Measurements from ENCODE around the gene MACROD2. TPM values are rescaled to one million over a fixed set of nuclear protein-coding genes. Genes with fewer than 3 reads are reported as not detected.

MACROD2 gene
- total RNA-seq, 1 donor from 2014 or later, result 1.6 TPM

DNA sequence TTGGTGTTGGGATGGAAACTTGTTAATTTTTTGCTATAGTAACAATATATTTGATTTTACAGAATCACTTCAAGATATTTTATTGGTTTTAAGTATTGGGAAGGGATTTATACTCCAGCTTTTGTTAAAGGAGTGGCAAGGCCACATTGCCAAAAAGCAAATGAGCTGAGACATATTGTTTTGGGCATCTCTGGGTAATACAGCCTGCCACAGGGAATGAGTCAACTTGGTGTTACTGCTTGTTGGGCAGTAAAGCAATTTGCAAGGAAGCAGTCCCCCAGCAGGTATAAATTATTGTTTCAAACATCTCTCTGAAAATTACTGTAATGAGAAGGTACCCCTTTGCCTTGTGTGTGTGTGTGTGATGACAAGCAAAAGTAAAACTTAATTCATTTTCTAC is 1210.4 kb downstream of the MACROD2 start:
- DNase-seq (ENCODE audit: low spot score), result no peak
- intact Hi-C loops (cut with DNase I), result no loop called here

DNA sequence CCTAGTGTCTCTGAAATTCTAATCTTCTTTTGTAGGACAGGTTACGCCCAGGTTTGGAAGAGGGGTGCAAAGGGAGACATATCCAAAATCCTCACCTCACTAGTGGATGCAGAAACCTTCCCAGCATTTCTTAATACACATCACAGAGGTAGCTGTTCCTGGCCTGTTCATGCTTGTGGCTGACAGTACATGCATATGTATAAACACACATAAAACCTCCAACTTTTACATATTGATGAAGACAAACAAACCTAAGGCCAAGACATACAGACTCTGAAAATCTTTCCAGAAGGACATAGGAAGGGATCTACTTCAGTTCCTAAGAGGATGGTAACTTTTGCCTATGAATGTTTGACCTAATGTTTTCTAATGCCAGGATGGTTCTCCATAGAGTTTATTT is 1214.2 kb downstream of the MACROD2 start:
- intact Hi-C loops (cut with DNase I), result no loop called here
- no peak for DNase-seq (ENCODE audit: low spot score)

DNA sequence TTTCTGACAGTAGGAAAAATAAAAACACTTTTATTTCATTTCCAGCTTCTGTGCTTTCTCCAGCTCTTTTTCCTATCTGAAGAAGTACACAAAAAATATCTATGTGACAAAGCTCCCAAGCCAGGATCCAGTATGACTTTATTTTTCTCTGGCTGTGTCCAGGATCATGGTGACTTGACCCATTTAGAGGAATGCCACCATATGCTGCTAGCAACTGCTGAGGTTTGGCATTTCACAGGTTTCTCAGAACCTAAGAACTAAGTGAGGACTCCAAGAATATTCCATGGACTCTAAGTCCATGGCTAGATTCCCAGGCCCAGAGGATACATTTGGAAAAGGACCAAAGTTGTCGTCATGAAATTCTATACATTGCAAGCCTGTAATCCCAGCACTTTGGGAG is 1218.7 kb downstream of the MACROD2 start:
- no peak for DNase-seq (ENCODE audit: low spot score)
- intact Hi-C loops (cut with DNase I), result no loop called here

DNA sequence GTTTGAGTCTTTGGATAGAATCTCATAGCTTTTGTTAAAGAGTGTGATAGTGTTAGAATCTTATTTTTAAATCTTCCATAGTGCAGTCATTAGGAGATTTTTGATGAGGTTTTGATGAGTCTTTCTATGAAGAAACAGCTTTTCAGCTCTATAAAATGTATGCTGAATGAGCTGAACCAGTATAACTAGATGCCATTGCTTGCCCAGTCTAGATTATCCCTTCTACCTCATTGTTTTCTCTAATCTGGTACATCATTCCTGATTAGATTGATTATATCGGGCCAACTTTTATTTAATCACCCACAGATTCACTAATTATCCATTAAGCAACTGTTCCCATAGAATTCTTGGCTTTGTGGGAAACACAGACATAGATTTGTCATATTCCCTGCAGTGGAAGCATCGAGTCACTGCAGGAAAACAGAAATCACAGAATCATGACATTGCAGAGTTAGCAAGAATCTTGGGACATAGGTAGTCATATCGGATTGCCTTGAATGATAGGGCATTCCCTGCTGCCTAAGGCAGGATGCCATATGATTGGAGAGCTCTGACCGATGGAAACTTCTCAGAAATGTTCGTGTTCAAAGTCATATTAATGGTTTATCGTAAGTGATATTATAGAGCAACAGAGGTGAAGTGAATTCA is 1224.8 kb downstream of the MACROD2 start:
- intact Hi-C loops (cut with DNase I), result no loop called here
- no peak for DNase-seq (ENCODE audit: low spot score)

DNA sequence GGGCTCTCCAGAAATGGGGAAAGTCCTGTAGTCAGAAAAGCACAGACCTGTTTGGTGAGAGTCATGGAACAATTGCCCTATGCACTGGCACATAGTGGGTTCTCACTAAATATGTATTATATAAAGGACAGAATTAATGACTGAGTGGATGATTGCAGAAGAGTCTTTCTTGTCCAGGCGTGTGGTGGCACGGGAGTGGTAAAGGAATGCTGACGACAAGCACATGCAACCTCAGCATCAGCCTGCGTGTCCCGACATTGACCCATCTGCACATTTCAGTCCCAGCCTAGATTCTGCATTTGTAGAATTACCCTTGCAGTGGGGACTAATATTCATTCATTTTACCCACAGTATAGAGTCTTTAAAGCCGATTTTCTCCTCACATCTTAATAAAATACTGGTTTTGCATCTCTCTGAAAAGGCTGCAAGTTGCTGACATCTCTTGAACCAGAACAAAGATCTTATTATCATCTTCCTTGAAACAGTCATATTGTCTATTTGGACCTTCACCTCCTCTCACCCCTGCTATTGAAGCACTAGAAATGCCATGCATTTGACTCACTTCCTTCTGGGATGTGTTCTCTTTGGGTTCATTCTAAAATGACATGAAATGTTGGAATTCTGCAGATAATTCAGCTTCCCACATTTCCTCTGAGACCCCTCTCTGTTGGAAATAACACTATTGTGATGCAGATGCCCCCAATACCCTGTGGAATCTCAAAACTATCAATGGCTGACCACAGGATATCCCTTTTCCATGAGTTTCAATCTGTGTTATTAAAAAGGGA is 1225.7 kb downstream of the MACROD2 start:
- no peak for DNase-seq (ENCODE audit: low spot score)
- intact Hi-C loops (cut with DNase I), result no loop called here

DNA sequence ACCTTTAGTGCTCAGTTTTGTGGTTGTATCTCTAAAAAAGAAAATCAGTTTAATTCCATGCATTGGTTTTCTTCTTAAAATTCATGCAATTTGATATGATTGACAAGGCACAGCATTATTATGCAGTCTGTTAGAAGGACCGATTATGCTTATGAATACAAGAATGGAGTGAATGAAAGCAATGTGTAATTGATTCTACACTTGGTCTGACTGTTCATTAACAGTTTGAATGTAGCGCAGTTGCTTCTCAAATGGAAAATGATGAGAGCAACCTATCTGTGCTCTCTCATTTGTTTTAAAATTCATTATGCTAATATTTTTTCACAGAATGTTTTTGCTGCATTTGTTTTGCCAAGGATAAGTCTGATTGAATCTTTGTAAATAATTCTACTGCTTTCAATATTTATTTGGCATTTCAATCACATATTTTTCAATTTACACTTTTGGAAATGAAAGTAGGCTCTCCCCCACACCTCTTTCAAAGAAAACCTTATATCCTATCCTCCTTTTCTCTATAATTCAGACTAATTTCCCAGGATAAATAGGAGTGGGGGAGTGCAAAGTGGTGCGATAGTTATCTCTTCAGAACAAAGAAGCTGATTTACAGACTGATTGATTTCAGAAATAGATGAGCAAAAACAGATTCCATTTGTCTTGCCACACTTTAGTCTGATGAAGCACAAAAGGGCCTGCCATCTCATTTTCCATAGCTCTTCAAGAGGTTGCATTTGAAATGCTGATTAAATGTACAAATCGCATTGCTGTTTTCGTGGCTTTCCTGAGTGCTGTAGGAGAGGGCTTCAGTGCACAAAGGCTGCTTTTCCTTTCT is 1227.4 kb downstream of the MACROD2 start:
- DNase-seq (ENCODE audit: low spot score), result no peak
- intact Hi-C loops (cut with DNase I), result no loop called here

DNA sequence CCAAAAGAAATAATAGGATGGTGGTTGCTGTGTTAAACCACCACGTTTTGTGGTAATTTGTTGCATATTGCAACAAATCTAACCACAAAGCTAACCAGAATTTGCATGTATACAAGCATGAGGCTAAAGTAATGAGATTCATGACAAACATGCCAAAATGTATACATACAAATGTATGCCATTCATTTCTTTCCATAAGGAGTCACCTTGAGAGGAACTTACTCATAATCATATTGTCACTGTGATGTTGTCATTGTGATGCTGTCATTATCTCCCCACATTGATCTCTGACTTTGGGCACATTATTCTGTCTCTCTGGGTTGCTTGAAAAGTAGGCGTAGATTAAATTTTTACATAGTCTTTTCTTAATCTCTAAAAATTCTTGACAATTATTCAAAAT is 1228.9 kb downstream of the MACROD2 start:
- DNase-seq (ENCODE audit: low spot score), result no peak
- intact Hi-C loops (cut with DNase I), result no loop called here

DNA sequence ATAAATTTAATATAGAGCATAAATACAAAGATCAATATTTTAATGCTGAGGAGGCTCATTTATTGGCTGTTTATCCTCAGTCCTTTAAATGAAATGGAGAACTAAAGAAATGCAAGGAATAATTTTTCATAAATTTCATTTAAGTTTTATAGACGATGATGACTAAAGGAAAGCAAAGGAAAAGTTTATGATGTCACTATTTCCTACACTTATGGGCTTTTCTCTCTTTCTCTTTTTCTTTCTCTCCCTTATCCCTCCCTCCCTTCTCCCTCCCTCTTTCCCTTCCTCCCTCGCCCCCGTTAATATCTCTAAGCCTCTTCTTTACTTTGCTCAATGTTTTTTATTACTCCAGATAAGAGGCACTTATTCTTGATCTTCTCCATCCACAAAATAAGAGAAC is 1231.8 kb downstream of the MACROD2 start:
- intact Hi-C loops (cut with DNase I), result no loop called here
- DNase-seq (ENCODE audit: low spot score), result no peak

DNA sequence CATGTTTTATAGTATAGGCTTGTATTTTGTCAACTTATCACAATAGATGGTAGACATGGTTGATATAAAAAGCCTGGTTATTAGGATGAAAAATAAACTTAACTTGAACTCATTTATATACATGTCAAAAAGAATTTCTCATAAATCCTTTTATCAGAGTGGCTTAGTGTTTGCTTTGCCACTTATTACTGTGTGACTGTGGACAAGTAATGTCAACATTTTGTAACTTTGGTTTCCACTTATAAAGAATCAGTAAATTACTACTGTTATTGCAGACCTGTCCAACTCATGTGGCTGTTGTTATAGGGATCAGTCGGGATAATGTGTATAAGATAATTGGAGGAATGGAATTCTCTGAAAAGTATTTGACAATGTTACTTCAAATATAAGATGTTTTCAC is 1236.9 kb downstream of the MACROD2 start:
- DNase-seq (ENCODE audit: low spot score), result no peak
- intact Hi-C loops (cut with DNase I), result no loop called here

DNA sequence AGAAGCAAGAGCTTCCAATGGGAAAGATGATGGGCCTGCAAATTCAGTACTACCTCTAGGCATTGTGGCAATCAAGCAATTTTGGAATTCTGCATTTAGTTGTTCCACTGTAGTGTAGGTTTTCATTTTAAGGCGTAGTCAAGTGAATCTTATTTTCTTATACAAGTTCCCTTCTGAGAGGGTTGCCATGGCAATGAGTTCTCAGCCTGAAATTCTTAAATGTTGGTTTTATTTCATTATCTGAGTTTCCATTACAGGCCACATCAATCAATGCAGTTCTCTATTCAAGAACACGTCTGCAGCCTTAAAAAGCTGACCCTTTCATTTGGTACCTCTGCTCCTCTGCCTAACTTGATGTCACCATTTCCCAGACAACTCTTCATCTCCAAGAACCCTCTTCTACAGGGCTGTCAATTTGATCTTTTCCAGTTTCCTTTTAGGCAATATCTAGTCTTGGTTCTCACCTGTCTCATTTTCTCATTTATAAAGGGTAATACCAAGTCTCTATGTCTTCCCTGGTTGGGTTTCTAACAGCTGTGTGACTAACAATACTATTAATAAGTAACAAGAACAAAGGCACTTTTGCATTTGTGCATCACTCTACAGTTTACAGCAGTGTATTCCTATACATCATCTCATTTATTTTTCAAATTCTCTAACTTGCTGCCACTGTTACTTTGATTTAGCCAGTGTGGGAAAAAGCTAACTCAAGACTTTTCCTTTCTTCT is 1240.3 kb downstream of the MACROD2 start:
- intact Hi-C loops (cut with DNase I), result no loop called here
- DNase-seq (ENCODE audit: low spot score), result no peak

DNA sequence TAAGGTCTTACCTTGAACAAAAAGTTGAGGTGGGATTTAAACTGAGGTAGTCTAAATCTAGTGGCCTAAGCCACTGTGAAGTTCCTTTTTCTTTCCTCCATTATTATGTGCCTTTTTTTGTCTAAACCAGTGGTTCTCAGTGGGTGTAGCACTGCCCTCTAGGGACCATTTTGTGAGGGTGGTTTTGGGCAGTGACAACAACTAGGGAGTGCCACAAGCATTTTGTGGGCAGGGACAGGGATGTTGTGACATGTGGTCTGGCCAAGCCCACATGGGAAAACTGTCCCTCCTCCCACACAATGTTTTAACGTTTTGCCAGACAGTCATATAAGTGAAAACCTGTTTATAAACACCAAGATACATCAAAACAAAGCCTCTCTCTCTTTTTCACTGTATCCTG is 1241.5 kb downstream of the MACROD2 start:
- intact Hi-C loops (cut with DNase I), result no loop called here
- no peak for DNase-seq (ENCODE audit: low spot score)

DNA sequence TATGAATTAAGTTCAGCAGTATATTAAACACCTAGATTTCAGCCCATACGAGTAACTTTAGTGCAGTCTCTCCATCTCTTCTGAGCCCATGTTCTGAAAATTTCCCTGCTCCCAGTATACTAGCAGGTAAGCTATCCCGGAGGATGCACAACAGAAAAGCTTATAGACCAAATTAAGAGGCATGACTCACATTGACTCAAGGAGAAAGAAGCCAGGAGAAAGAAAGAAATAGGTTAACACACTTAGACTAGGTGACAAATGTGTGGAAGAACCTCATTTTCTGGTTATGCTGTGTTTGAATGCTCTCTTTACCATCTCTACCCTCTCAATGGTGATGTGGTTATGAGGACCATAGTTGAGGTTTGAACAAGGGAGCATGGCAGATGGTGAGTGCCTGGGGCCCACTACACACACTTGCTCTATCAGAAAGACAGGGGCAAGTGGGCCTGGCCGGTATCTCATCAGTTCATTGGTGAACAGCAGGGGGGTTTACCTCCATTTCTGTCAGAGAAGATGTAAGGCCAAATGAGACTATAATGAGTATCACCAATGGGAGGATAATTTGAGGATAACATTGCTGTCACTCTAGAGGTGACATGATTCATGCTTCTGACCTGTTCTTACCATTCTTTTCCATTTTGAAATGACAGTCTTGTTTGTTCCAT is 1244.4 kb downstream of the MACROD2 start:
- no peak for DNase-seq (ENCODE audit: low spot score)
- intact Hi-C loops (cut with DNase I), result no loop called here

DNA sequence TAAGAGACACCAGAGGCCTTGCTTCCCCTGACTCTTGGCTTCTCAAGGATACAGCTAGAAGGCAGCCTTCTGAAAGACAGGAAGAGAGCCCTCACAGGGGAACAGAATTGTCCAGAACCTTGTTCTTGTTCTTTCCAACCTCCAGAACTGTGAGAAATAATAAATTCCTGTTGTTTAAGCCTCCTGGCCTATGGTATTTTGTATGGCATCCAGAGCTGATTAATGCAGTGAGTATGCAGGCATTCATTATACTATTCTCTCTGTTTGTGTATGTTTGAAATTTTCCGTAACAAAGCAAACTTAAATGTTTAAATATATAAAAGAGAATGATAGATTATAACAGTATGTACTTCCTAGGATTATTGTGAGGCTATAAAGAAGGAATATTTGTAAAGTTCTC is 1245.5 kb downstream of the MACROD2 start:
- intact Hi-C loops (cut with DNase I), result no loop called here
- no peak for DNase-seq (ENCODE audit: low spot score)

DNA sequence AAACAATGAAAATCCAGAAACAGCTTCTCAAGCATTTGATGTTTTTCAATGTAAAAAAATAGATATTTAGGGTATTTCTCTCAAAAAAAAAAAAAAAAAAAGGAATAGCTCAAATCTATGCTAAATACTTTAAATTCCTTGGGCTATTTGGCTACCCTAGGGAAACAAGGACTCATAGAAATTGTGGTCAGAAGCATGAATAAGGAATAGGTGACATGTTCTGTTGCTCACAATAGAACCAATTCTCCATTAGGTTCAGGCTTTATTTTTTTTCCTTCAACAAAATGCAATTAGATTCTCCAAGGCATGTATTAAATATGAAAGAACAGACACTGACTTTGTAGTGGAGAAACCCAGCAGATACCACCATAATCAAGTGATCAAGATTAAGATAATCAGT is 1246.4 kb downstream of the MACROD2 start:
- intact Hi-C loops (cut with DNase I), result no loop called here
- no peak for DNase-seq (ENCODE audit: low spot score)

DNA sequence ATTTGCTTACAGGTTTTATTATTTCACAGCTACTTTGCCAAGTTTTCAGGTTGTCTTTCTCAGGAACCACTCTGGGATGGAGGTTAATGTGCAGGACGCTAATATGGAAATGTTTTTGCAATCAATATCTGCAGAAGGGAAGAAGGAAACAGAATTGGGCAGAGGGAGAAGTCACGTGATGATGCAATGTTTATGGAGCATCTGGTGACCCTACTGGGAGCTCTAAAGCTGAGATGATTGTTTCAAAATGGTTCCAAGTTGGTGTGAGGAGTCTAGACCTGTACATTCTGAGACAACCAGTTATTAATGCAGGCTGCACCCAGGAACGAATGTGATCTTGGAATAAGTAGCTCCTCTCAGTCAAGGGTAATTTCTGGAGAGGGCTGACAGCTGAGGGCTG is 1247.5 kb downstream of the MACROD2 start:
- no peak for DNase-seq (ENCODE audit: low spot score)
- intact Hi-C loops (cut with DNase I), result no loop called here

DNA sequence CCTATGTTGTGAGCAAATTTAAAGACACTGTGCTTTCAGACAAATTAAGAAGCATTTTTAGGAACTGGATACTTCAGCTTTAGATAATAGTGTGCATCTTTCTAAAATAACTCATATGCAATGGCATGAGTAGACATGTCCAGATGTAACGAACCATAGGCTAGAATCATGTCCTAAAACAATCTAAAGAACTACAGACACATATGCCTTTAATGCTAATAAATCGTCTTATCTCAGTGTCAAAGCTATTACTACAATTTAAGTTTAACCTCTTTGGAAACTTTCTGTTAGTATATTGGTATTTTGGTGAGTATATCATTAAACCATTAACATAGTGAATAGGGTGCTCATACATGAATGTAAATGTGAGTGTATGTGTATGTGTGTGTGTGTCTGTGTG is 1250.6 kb downstream of the MACROD2 start:
- intact Hi-C loops (cut with DNase I), result no loop called here
- DNase-seq (ENCODE audit: low spot score), result no peak

DNA sequence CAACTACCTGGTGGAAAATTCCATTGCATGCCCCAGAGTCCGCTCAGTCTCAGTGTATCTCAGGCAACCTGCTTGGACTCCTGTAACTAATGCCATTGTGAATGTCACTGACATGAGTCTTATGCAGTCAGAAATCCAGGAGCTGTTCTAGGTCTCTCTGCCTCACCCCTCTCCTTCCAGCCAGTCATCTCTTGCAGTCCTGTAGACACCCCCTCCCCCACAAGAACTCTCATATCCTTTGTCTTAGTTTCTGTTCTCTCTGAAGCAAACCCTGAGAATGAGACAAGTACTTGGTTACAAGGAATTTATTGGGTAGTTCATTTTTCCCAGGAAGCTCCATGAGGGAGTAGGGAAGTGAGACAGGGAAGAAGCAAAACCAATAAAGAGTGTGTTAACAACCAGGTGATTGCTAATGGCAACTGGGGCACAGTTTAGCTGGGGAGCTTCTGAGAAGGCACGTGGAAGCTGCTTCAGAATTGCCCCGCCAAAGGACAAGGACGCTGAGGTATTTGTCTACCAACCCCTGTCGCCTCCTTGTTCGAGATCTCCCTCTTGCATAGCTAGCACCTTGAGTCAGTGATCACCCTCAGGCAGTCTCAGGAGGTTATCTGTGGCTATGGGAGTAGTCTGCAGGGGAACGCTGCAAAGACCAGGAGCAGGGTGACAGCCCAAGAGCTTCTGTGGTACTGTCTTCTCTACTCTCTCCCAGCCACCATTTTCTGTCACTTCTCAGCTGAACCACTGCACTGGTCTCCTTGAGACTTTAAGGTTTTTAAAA is 1253.5 kb downstream of the MACROD2 start:
- intact Hi-C loops (cut with DNase I), result no loop called here
- DNase-seq (ENCODE audit: low spot score), result no peak

DNA sequence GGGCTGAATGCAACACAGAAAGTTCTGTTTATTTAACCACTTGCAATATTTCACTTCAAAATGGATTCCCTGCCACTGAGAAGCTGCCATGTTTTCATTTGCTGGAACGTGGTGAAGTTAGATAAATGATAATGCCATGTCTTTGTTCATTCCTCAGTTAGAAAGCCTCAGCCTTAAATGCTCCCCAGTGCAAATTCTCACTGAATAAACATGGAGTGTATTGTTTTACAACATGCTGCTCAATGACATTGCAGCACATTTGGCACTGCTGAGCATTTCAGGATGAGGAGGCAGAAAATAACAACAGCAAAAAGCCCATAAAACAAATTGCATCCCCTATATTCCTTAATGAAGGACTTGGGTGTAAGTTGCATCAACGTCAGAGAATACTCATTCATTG is 1255.9 kb downstream of the MACROD2 start:
- intact Hi-C loops (cut with DNase I), result no loop called here
- DNase-seq (ENCODE audit: low spot score), result no peak

DNA sequence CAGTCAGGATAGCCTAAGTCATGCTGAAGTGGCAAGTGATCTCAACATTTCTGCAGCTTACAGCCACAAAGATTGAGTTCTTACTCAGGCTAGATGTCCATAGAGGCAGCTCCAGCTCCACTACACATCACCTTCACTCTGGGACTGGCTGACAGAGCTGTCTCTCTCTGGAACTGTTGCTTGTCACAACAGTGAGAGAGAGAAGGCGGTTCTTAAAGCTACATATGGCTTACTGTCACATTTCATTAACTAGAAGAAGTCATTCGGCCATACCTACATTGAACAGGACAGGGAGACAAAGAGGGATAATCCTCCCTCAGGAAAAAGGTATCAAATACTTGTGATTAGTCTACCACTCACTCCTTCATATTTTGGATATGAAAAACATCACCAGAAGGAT is 1257.0 kb downstream of the MACROD2 start:
- intact Hi-C loops (cut with DNase I), result no loop called here

More for the DNA sequence above, 1257.0 kb downstream of the MACROD2 start:
- DNase-seq (ENCODE audit: low spot score), result no peak
